Retinal pigment epithelial cell (primary cell): Measurements from ENCODE around the gene PMM2.
"Not testable (repeated sequence)": the region's sequence is repeated elsewhere in the genome, so short reads cannot be mapped to it uniquely, and the experiment has no call there.

ENCODE experiments used
- DNase-seq: peaks from one replicate; pipeline ENCODE4 v3.0.0-alpha.2; 2010; ENCODE audit warnings: low read depth
- H3K4me3 ChIP-seq: 2 replicates; pipeline ENCODE4 v1.5.1; 2011; ENCODE audit warnings: mild to moderate bottlenecking, low read length, control low read depth, moderate library complexity
- CTCF ChIP-seq: conservative IDR thresholded peaks from 2 replicates; pipeline ENCODE4 v1.5.1; 2011; ENCODE audit warnings: low read depth, low read length, control low read depth, inconsistent platforms

PMM2 gene

DNA sequence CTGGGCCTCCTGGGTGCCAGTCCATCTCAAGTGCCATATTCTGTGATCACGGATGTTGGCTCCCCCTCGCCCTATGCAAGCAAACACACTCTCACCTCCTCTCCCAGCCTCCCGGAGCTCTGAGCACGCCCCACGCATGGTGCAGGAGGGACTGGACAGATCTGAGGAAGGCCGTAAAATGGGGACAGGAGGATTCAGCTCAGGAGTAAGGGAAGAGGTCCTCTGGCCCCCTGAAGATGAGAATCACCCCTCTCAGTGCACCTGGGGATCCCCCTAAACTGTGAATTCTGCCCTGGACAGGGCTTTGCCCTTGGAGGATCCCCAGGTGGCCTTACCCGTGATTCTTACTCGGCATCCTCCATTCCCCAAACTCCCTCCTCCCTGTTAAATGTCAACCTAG is 15.8 kb upstream of the PMM2 start:
- no peak for TF ChIP-seq CTCF
- no peak overlapping the region for H3K4me3 ChIP-seq
- DNase-seq: no peak

- DNase-seq: no peak
- no peak for TF ChIP-seq CTCF
- no peak overlapping the region for H3K4me3 ChIP-seq
These were observed 15.0 kb upstream of the PMM2 start for GRCh38 chr16:8782673-8783072.

DNA sequence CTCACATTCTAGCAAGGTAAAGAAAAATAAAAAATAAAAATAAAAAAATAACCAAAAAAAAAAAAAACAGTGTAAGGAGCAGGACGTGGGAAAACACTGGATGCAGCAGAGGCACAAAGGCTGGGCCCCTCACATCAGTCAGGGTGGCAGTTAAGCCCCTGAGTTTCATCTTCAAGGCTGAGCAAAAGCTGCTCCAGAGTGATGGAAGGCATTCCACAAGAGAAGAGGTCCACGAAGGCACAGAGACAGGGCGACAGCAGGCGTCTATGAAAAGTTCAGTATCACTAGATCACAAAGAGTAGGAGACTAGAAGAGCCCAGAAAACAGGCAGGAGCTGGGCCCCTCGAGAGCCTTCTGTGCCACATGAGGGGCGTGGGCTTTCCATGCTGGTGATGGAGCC is 12.2 kb upstream of the PMM2 start:
- DNase-seq: no peak
- no peak for TF ChIP-seq CTCF
- no peak overlapping the region for H3K4me3 ChIP-seq

DNA sequence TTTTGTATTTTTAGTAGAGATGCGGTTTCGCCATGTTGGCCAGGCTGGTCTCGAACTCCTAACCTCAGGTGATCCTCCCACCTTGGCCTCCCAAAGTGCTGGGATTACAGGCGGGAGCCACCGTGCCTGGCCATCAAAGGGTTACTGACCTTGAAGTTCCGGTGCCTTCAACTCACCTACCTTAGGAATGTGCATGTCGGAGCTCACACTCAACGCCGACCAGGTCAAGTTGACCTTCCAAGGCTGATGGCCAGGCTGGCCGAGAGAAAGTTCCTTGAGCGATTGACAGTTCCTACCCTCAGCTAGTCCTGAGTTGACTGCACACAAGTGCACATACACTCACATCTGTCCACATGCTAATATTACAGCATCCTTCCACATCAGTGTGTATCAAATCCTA is 11.3 kb upstream of the PMM2 start:
- not testable (repeated sequence) for DNase-seq, H3K4me3 ChIP-seq

DNA sequence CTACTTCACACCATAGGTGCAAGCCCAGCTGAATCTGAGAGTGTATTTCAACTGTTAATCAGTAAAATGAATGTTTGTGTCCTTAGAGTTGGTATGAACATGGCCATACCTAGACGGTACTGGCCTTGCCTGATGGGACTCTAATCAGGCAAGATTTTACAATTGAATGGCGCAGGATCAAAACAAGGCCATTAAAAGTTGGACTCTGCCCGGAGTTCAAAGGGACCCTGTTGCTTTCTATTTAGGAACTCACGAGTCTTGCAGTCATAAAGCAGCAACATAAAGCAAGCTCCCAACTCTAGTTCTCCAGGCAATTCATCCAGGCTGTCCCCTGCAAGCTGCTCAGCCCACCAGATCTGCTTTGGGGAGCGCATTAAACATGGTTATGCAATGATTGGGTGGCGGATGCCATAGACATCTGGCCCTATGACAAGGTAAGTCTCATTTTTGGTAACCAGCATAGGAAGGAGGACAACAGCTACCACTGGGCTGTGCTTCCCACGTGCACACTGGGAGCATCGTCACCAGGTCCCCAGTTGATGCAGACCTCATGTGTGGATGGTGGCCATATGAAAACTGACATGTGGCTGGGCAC is 9.0 kb upstream of the PMM2 start:
- TF ChIP-seq CTCF: no peak
- DNase-seq: no peak

DNA sequence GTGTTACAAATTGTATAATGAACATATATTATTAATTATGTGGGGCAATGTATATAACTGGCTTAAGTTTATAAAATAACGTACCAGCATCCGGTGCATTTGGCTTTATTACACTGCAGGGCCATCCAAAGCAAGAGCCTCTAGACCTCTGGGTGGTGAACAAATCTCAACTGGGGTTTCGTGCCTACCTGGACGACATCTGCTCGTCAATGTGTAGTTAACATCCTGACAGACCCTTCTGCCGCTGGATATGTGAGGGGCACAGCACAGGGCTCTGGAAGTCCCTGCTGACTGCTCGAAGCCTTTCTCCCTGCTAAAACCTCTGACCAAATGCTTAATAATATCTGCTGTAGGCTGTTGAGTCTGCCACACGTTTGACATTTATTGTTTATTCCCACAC is 2.5 kb upstream of the PMM2 start:
- no peak for TF ChIP-seq CTCF
- no peak overlapping the region for H3K4me3 ChIP-seq
- no peak for DNase-seq

More for the DNA sequence above, 9.0 kb upstream of the PMM2 start:
- no peak overlapping the region for H3K4me3 ChIP-seq

GRCh38 chr16:8795818-8796217 is 1.8 kb upstream of the PMM2 start:
- TF ChIP-seq CTCF: no peak
- DNase-seq: no peak
- no peak overlapping the region for H3K4me3 ChIP-seq
